GM20000 (cell line): ENCODE measurements around the gene RXFP3.

Experiments used
- DNase-seq: peaks from one replicate; pipeline ENCODE4 v3.0.0; 2012; ENCODE audit warnings: low spot score
- CTCF ChIP-seq: IDR thresholded peaks from 2 replicates; pipeline ENCODE4 v1.5.1; 2012; ENCODE audit warnings: mild to moderate bottlenecking, control low read depth; ENCODE audit errors: extremely low read depth, missing control alignments

The RXFP3 gene

GRCh38 chr5:33973271-33973670 lies 37.1 kb downstream of the RXFP3 start:
- peak; percentile 50 for DNase-seq
- TF ChIP-seq CTCF, result no peak

- no peak for DNase-seq
- TF ChIP-seq CTCF, result no peak
Observed at GRCh38 chr5:33975852-33976251, 39.7 kb downstream of the RXFP3 start.

GRCh38 chr5:33976307-33976706 lies 40.1 kb downstream of the RXFP3 start:
- no peak for TF ChIP-seq CTCF
- DNase-seq, result no peak

GRCh38 chr5:33978306-33978705 lies 42.1 kb downstream of the RXFP3 start:
- TF ChIP-seq CTCF, result no peak
- no peak for DNase-seq

GRCh38 chr5:33980030-33980429 lies 43.8 kb downstream of the RXFP3 start:
- TF ChIP-seq CTCF, result no peak

GRCh38 chr5:33981408-33982162 lies 45.4 kb downstream of the RXFP3 start:
- TF ChIP-seq CTCF, result no peak
- no peak for DNase-seq

More at GRCh38 chr5:33980030-33980429, 43.8 kb downstream of the RXFP3 start:
- DNase-seq, result no peak

GRCh38 chr5:33984178-33984577 lies 48.0 kb downstream of the RXFP3 start:
- no peak for TF ChIP-seq CTCF
- no peak for DNase-seq
